ENCODE measurements around the gene PPP2R3A. TPM values are rescaled to one million over a fixed set of nuclear protein-coding genes. Genes with fewer than 3 reads are reported as not detected.

The PPP2R3A gene
- total RNA-seq, 1 donor from 2014 or later: 10.5 TPM

- intact Hi-C loops (cut with DNase I): loop anchor here (5.0 kb wide), 1 partner anchor 78 kb away; the partner anchor contains the start of gene PPP2R3A
- no peak for DNase-seq (ENCODE audit: low spot score in 2 of 2)
- Histone ChIP-seq H3K27me3 (no peaks in the 10 kb centered on the region), H3K9me3 (no peaks in the 10 kb centered on the region), H3K36me3 (peaks cover 25 to 50% of the 10 kb centered on the region in 2 donors), H3K4me3 (no peak overlapping the region), H3K4me1 (no peaks in the 10 kb centered on the region), H3K27ac (no peak overlapping the region)
- no peak for TF ChIP-seq CTCF (IDR thresholded peaks at IDR 0.05)
Observed at GRCh38 chr3:136044980-136045745, 79.6 kb downstream of the PPP2R3A start.

DNA sequence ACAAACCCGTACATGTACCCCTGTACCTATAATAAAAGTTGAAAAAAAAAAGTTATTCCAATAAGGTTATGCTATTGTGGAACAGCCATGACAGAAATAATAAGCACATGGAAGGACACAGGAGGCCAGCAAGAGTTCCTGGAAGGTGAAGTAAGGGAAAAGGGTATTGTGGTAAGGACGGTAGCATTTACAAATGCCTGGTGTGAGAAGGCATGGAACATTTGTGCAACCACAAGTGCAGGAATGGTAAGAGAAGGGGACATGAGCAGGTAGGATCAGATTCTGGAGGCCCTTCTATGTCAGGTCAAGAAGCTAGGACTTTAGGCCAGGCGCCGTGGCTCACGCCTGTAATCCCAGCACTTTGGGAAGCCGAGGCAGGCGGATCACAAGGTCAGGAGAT lies 82.5 kb downstream of the PPP2R3A start:
- H3K36me3 ChIP-seq: peaks cover 33 to 66% of the 10 kb centered on the region in 2 donors
- no peak overlapping the region for H3K4me3 ChIP-seq
- intact Hi-C loops (cut with DNase I): no loop called here

DNA sequence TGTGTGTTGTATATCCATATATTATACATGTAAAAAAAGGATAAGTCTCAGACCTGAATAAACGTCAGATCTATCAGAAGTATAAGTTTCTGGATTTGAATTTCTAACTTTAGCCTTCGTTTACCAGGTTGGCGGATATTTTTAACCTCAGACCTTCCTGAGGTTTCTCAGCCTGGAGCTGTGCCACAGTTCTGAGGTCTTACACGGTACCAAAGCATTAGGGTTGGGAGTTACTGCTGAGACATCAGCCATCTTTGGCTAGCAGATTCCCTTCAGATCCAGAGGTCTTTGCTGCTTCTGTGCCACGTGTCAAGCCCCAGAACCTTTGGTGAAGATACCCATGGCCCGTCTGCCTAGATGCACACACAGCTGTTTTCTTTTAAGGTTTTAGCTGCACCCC lies 84.7 kb downstream of the PPP2R3A start:
- Histone ChIP-seq H3K9me3 (no peaks in the 10 kb centered on the region), H3K36me3 (peaks cover 32 to 62% of the 10 kb centered on the region in 2 donors), H3K27ac (no peak overlapping the region), H3K4me1 (no peaks in the 10 kb centered on the region), H3K4me3 (no peak overlapping the region), H3K27me3 (no peaks in the 10 kb centered on the region)
- intact Hi-C loops (cut with DNase I): no loop called here
- DNase-seq (ENCODE audit: low spot score in 2 of 2): no peak
- no peak for TF ChIP-seq CTCF (IDR thresholded peaks at IDR 0.05)

More for the DNA sequence above, 82.5 kb downstream of the PPP2R3A start:
- no peak for TF ChIP-seq CTCF (IDR thresholded peaks at IDR 0.05)
- H3K27ac ChIP-seq: no peak overlapping the region
- H3K4me1 ChIP-seq: no peaks in the 10 kb centered on the region
- DNase-seq (ENCODE audit: low spot score in 2 of 2): no peak
- H3K9me3 ChIP-seq: no peaks in the 10 kb centered on the region
- no peaks in the 10 kb centered on the region for H3K27me3 ChIP-seq

DNA sequence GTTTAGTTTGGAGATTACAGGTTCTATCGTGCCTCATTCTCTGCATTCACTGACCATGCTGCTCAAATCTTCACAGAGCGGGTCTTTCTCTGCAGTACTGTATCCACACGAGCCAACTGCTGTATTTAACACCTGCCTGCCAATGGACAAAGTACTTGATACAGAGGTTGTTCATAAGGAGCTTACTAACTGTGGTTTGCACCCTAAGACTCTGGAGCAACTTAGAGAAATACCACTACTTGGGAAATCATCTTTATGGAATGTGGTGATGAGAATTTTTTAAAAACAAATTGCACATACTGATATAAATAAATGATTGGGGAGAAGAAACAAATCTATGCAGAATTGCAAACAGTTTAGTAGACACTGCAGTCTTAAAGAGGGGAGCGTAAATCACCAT lies 90.0 kb downstream of the PPP2R3A start:
- Histone ChIP-seq H3K9me3 (no peaks in the 10 kb centered on the region), H3K4me1 (no peaks in the 10 kb centered on the region), H3K36me3 (peaks cover 7 to 27% of the 10 kb centered on the region in 2 donors), H3K27ac (no peak overlapping the region), H3K27me3 (no peaks in the 10 kb centered on the region), H3K4me3 (no peak overlapping the region)
- no peak for TF ChIP-seq CTCF (IDR thresholded peaks at IDR 0.05)
- DNase-seq (ENCODE audit: low spot score in 2 of 2): no peak
- intact Hi-C loops (cut with DNase I): no loop called here

GRCh38 chr3:136067211-136067610 lies 101.7 kb downstream of the PPP2R3A start:
- no peak for TF ChIP-seq CTCF (IDR thresholded peaks at IDR 0.05)
- intact Hi-C loops (cut with DNase I): no loop called here
- Histone ChIP-seq H3K36me3 (peaks cover 0 to under 1% of the 10 kb centered on the region in 2 donors), H3K27ac (no peak overlapping the region), H3K4me3 (no peak overlapping the region), H3K4me1 (peaks cover 6 to 16% of the 10 kb centered on the region in 2 donors), H3K9me3 (no peaks in the 10 kb centered on the region), H3K27me3 (no peaks in the 10 kb centered on the region)
- DNase-seq (ENCODE audit: low spot score in 2 of 2): no peak
